NT2/D1 (cell line): ENCODE data around the gene SLC2A1.

Experiments used
- YY1 ChIP-seq: IDR thresholded peaks from 2 replicates; pipeline ENCODE4 v1.6.1; 2011; ENCODE audit not compliant: insufficient read length, insufficient read depth
- ZNF274 ChIP-seq: IDR thresholded peaks from 2 replicates; pipeline ENCODE4 v1.6.1; 2011; ENCODE audit warnings: mild to moderate bottlenecking, low read depth, low read length

GRCh38 chr1:42935971-42936308, 22.7 kb downstream of the SLC2A1 start:
- TF ChIP-seq YY1 (no peak), ZNF274 (no peak)
